HepG2 (cell line): ENCODE data around the gene CDK5R1. TPM values are rescaled to one million over a fixed set of nuclear protein-coding genes. Genes with fewer than 3 reads are reported as not detected.

Source experiments
- AKAP8 ChIP-seq: sonication (generic); formaldehyde crosslinking; IDR thresholded peaks from 2 replicates; pipeline ENCODE4 v1.5.1; 2020; ENCODE audit warnings: mild to moderate bottlenecking, missing genetic modification reagents
- CERS6 ChIP-seq: sonication (generic); formaldehyde crosslinking; IDR thresholded peaks from 2 replicates; pipeline ENCODE4 v1.5.0; 2020; ENCODE audit warnings: missing genetic modification reagents
- GRHL1 ChIP-seq: sonication (generic); formaldehyde crosslinking; conservative IDR thresholded peaks from 2 replicates; pipeline ENCODE4 v1.8.0; 2022; ENCODE audit warnings: missing genetic modification reagents
- REST ChIP-seq, 2 experiments: IDR thresholded peaks; 2 replicates each; pipeline ENCODE4 v1.6.1; 2011 to 2012; ENCODE audit warnings: low read length in 2 of 2, borderline replicate concordance in 1 of 2, low read depth in 1 of 2, mild to moderate bottlenecking in 1 of 2, moderate library complexity in 1 of 2
- RFX3 ChIP-seq: IDR thresholded peaks from 2 replicates; pipeline ENCODE4 v1.6.1; 2016; ENCODE audit warnings: missing biosample characterization, missing genetic modification reagents
- ZNF142 ChIP-seq: sonication (generic); formaldehyde crosslinking; IDR thresholded peaks from 2 replicates; pipeline ENCODE4 v1.4.0; 2020; ENCODE audit warnings: missing genetic modification reagents
- ZNF329 ChIP-seq: sonication (generic); formaldehyde crosslinking; IDR thresholded peaks from 2 replicates; pipeline ENCODE4 v1.9.0; 2021; ENCODE audit warnings: low read depth, mild to moderate bottlenecking, missing genetic modification reagents
- ZNF563 ChIP-seq: sonication (generic); formaldehyde crosslinking; IDR thresholded peaks from 2 replicates; pipeline ENCODE4 v1.8.0; 2022; ENCODE audit warnings: mild to moderate bottlenecking, moderate library complexity, missing genetic modification reagents
- ZSCAN25 ChIP-seq: sonication (generic); formaldehyde crosslinking; IDR thresholded peaks from 2 replicates; pipeline ENCODE4 v1.8.0; 2022; ENCODE audit warnings: mild to moderate bottlenecking, missing genetic modification reagents
- polyA plus RNA-seq, 8 experiments: library from polyadenylated mRNA; depleted of rRNA in 3 of 8; stranded (reverse) in 7 of 8; unstranded in 1 of 8; fragments of >200 nt; fragmentation: Illumina TruSeq in 4 of 8; extraction: Trizol in 4 of 8; gene quantifications; 2 replicates each; pipeline versions ENCODE4 v1.2.1 to v1.2.3, GENCODE V29; 2011 to 2016; ENCODE audit warnings: low read depth in 4 of 8, missing spikeins in 1 of 8, mixed read lengths in 1 of 8; ENCODE audit not compliant: insufficient read depth in 1 of 8
- total RNA-seq, 5 experiments: library from RNA; depleted of rRNA; stranded (reverse); fragments of >200 nt; fragmentation: Illumina TruSeq; extraction: Trizol; gene quantifications; 2 replicates each; pipeline ENCODE4 v1.2.3, GENCODE V29; 2016; ENCODE audit warnings: low read depth in 1 of 5

CDK5R1 gene
- total and polyA plus RNA-seq, 2 of the 13 experiments (the other 11 are each of a cell fraction or from before 2014, with no cell fraction given), result 1.1 to 3.9 TPM

GRCh38 chr17:32486701-32487472 lies at the start of gene CDK5R1 (continued):
- no peak for TF ChIP-seq GRHL1
- TF ChIP-seq CERS6 (CRISPR knock-in tag), result no peak
- peak; percentile 48 to 58; a peak in 3 of 4 replicates for TF ChIP-seq REST (IDR thresholded peaks at IDR 0.05; ENCODE audit: borderline replicate concordance in 1 of 2, low read depth in 1 of 2, low read length in 2 of 2)
- 0 out of 2 replicates have a peak, but pooled peaks have one; percentile 50 for TF ChIP-seq AKAP8
- TF ChIP-seq ZNF563 (CRISPR knock-in tag), result 0 out of 2 replicates have a peak, but pooled peaks have one; percentile 32
- TF ChIP-seq RFX3 (CRISPR knock-in tag), result no peak
- TF ChIP-seq ZSCAN25 (CRISPR knock-in tag), result peak; percentile 5; the same call in 1 of the 2 replicates
- peak; percentile 10; the same call in 1 of the 2 replicates for TF ChIP-seq ZNF142 (CRISPR knock-in tag)
- 0 out of 2 replicates have a peak, but pooled peaks have one; percentile 67 for TF ChIP-seq ZNF329 (CRISPR knock-in tag)
- TF ChIP-seq, all 625 proteins: peak for 29
